RWPE2 (cell line): ENCODE measurements around the gene LYPD3.
A peak's percentile ranks its signal among the peaks of the same experiment; 100 is the strongest.
"Not testable (repeated sequence)": the region's sequence is repeated elsewhere in the genome, so short reads cannot be mapped to it uniquely, and the experiment has no call there.

ENCODE experiments used
- ATAC-seq: fragments of 200-7000 bp; cut with Tn5 transposase; 3 replicates; pipeline ENCODE4 v1.9.1; 2021; ENCODE audit warnings: low read depth
- DNase-seq: peaks from one replicate; pipeline ENCODE4 v3.0.0-alpha.2; 2020; ENCODE audit warnings: low spot score
- H3K27ac ChIP-seq: fragments of 450-650 bp; 2 replicates; pipeline ENCODE4 v1.5.1; 2017; ENCODE audit warnings: mild to moderate bottlenecking; ENCODE audit not compliant: poor library complexity, severe bottlenecking
- H3K27me3 ChIP-seq: fragments of 250-450 bp; sonication (Bioruptor Pico); 2 replicates; pipeline ENCODE4 v1.5.1; 2021; ENCODE audit warnings: mild to moderate bottlenecking, moderate library complexity; ENCODE audit not compliant: insufficient read depth, poor library complexity, severe bottlenecking
- H3K36me3 ChIP-seq: fragments of 250-450 bp; sonication (Bioruptor Pico); 2 replicates; pipeline ENCODE4 v1.5.1; 2020; ENCODE audit warnings: low read depth, mild to moderate bottlenecking, moderate library complexity
- H3K4me1 ChIP-seq: fragments of 250-450 bp; sonication (Bioruptor Pico); 2 replicates; pipeline ENCODE4 v1.5.1; 2021; ENCODE audit warnings: mild to moderate bottlenecking, moderate library complexity; ENCODE audit not compliant: insufficient read depth, poor library complexity, severe bottlenecking
- H3K4me3 ChIP-seq: fragments of 250-450 bp; sonication (Bioruptor Pico); 2 replicates; pipeline ENCODE4 v1.5.1; 2021; ENCODE audit warnings: mild to moderate bottlenecking, moderate library complexity; ENCODE audit not compliant: severe bottlenecking
- H3K9me3 ChIP-seq: fragments of 250-450 bp; sonication (Bioruptor Pico); 2 replicates; pipeline ENCODE4 v1.5.1; 2021; ENCODE audit warnings: mild to moderate bottlenecking, moderate library complexity; ENCODE audit not compliant: severe bottlenecking
- CTCF ChIP-seq: fragments of 450-650 bp; IDR thresholded peaks from one replicate; pipeline ENCODE4 v1.5.1; 2017; ENCODE audit warnings: mild to moderate bottlenecking, moderate library complexity; ENCODE audit not compliant: poor library complexity, severe bottlenecking

The LYPD3 gene

DNA sequence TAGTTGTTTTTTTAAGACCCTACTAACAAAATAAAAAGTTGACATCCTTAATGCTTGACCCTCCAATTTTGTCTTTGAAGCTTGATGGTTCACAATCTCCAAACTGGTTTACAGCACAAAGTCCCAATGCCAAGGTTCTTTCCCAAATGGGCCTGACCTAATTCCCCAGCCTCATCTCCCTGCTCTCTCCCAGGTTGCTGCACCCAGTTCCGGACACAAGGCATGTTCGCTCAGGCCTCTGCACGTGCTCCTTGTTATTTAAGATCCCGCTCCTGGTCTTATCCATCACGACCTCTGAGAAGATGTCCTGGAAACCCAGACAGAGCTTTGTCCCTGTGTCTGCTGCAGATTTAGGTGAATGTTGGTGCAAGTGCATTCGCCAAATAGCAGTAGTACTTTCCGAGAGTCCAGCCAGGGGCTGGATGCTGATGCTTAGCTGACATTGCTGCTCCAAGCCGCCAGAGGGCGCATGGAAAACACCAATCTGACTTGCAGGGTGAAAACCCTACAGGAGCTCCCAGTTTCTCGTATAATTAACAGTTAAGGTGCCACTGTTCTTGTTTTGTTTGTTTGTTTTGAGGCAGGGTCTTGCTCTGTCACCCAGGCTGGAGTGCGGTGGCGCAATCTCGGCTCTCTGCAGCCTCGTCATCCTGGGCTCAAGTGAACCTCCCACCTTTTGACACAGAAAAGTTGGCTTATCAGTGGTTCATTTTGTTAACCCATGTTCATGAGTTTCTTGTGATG is 18.5 kb downstream of the LYPD3 start:
- no peak overlapping the region for H3K4me3 ChIP-seq
- TF ChIP-seq CTCF: peak; percentile 94
- H3K27me3 ChIP-seq: no peaks in the 10 kb centered on the region
- ATAC-seq: peak; percentile 79
- no peak for DNase-seq
- no peaks in the 10 kb centered on the region for H3K36me3 ChIP-seq
- H3K4me1 ChIP-seq: no peaks in the 10 kb centered on the region
- H3K9me3 ChIP-seq: no peaks in the 10 kb centered on the region
- no peak overlapping the region for H3K27ac ChIP-seq

- Histone ChIP-seq H3K27me3 (no peaks in the 10 kb centered on the region), H3K9me3 (no peaks in the 10 kb centered on the region)
- no peak for ATAC-seq
Measured at GRCh38 chr19:43445426-43445825, 20.0 kb downstream of the LYPD3 start.

GRCh38 chr19:43444531-43445287 is 20.7 kb downstream of the LYPD3 start:
- no peak for TF ChIP-seq CTCF
- ATAC-seq: no peak
- H3K4me3 ChIP-seq: no peak overlapping the region
- no peaks in the 10 kb centered on the region for H3K27me3 ChIP-seq
- H3K9me3 ChIP-seq: no peaks in the 10 kb centered on the region
- no peak overlapping the region for H3K27ac ChIP-seq
- DNase-seq: no peak
- H3K4me1 ChIP-seq: no peaks in the 10 kb centered on the region
- H3K36me3 ChIP-seq: no peaks in the 10 kb centered on the region

More at GRCh38 chr19:43445426-43445825, 20.0 kb downstream of the LYPD3 start:
- no peak for DNase-seq
- H3K4me1 ChIP-seq: no peaks in the 10 kb centered on the region
- no peak overlapping the region for H3K4me3 ChIP-seq
- no peaks in the 10 kb centered on the region for H3K36me3 ChIP-seq
- TF ChIP-seq CTCF: no peak
- no peak overlapping the region for H3K27ac ChIP-seq

- not testable (repeated sequence) for H3K27me3 ChIP-seq, H3K4me3 ChIP-seq, H3K9me3 ChIP-seq, DNase-seq, H3K4me1 ChIP-seq, H3K36me3 ChIP-seq, ATAC-seq, H3K27ac ChIP-seq
Measured at GRCh38 chr19:43444091-43444490, 21.3 kb downstream of the LYPD3 start.

GRCh38 chr19:43441716-43442115 is 23.7 kb downstream of the LYPD3 start:
- Histone ChIP-seq H3K9me3 (no peaks in the 10 kb centered on the region), H3K36me3 (no peaks in the 10 kb centered on the region), H3K27me3 (no peaks in the 10 kb centered on the region), H3K27ac (no peak overlapping the region), H3K4me1 (peaks cover 16% of the 10 kb centered on the region), H3K4me3 (no peak overlapping the region)
- DNase-seq (no peak), ATAC-seq (no peak)
- no peak for TF ChIP-seq CTCF
